Activated naive CD8-positive, alpha-beta T cell (primary cell): ENCODE results near the gene WNT2B.
A peak's percentile ranks its signal among the peaks of the same experiment; 100 is the strongest.
"Not testable (repeated sequence)": the region's sequence is repeated elsewhere in the genome, so short reads cannot be mapped to it uniquely, and the experiment has no call there.

Experiments used
- H3K27ac Mint-ChIP-seq: one replicate; pipeline ENCODE4 v1.8.0; 2021; ENCODE audit warnings: mixed read lengths
- H3K27me3 Mint-ChIP-seq: one replicate; pipeline ENCODE4 v1.8.0; 2021; ENCODE audit warnings: mixed read lengths
- H3K36me3 Mint-ChIP-seq: one replicate; pipeline ENCODE4 v1.8.0; 2021; ENCODE audit warnings: mixed read lengths
- H3K4me1 Mint-ChIP-seq: one replicate; pipeline ENCODE4 v1.8.0; 2021; ENCODE audit warnings: low read depth, mixed read lengths
- H3K4me3 Mint-ChIP-seq: one replicate; pipeline ENCODE4 v1.8.0; 2021; ENCODE audit warnings: mild to moderate bottlenecking, mixed read lengths
- H3K9me3 Mint-ChIP-seq: one replicate; pipeline ENCODE4 v1.8.0; 2021; ENCODE audit warnings: low read depth, mixed read lengths

Gene WNT2B

DNA sequence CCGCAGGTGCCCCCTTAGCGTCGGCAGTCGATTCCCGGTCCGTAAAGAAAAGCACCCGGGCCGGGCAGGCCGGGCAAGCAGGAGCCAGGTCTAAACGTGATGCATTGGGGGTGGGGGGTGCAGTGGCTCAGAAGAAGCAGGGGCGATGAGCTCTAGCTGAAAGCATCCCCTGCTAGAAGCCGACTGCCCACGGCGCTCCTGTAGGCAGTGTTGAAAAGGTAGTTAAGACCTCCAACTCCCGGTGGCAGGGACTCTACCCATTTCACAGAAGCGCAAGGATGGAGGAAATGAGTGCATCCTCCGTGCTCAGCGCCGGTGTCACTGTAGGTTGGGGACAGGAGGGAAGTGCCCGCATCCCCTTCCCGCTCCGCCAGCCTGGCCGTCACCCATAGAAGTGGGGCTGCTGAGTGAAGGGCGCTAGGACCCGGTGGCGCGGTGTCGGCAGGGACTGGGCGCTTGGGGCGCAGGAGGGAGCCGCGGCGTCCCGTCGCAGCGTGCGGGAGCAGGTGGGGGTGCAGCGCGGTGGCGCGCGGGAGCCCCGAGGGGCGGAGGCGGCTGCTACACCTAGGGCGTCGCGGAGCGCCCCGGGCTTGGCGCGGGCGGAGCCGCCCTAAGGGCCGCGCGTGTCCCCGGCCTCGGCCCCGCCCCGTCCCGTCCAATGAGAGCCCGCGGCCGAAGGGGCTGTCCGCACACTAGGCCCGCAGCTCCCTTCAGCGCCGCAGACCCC, at the start of gene WNT2B:
Gene WNT2B (plus strand): TSS at position 688 of the 727 bp plus-strand sequence. CDS start 298 bp downstream, outside the sequence.
- no peaks in the 10 kb centered on the region for H3K36me3 Mint-ChIP-seq
- H3K4me1 Mint-ChIP-seq, result peaks cover 9% of the 10 kb centered on the region
- H3K4me3 Mint-ChIP-seq, result peak within 1 kb of the TSS; percentile 81
- H3K27ac Mint-ChIP-seq, result no peak within 1 kb of the TSS
- H3K9me3 Mint-ChIP-seq, result no peaks in the 10 kb centered on the region
- H3K27me3 Mint-ChIP-seq, result peaks cover 13% of the 10 kb centered on the region

DNA sequence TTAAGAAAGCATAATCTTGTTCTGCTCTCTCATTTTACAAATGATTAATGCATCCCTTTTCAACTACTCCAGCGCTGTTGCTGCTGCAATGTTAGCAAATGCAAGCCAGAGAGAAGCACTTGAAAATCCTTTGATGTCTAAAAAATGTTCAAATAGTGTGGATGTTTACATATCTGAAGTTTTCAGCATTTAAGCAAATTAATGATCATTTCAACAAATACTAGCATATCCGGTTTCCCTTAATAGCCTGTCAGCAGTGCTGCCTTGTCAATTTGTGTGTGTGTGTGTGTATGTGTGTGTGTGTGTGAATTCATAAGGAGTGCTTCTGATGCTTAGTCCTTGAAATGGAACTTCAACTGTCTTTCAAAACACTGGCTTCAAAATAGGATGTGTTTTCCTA, 48.1 kb upstream of the WNT2B start:
- H3K4me3 Mint-ChIP-seq, result no peak overlapping the region
- peaks cover under 1% of the 10 kb centered on the region for H3K4me1 Mint-ChIP-seq
- H3K36me3 Mint-ChIP-seq, result no peaks in the 10 kb centered on the region
- H3K27me3 Mint-ChIP-seq, result peaks cover under 1% of the 10 kb centered on the region
- no peak overlapping the region for H3K27ac Mint-ChIP-seq
- no peaks in the 10 kb centered on the region for H3K9me3 Mint-ChIP-seq

- Mint-ChIP-seq H3K27me3 (no peaks in the 10 kb centered on the region), H3K36me3 (no peaks in the 10 kb centered on the region), H3K4me3 (no peak overlapping the region), H3K4me1 (peaks cover 8% of the 10 kb centered on the region), H3K9me3 (no peaks in the 10 kb centered on the region), H3K27ac (no peak overlapping the region)
Measured at GRCh38 chr1:112461200-112461871, 47.4 kb upstream of the WNT2B start.

DNA sequence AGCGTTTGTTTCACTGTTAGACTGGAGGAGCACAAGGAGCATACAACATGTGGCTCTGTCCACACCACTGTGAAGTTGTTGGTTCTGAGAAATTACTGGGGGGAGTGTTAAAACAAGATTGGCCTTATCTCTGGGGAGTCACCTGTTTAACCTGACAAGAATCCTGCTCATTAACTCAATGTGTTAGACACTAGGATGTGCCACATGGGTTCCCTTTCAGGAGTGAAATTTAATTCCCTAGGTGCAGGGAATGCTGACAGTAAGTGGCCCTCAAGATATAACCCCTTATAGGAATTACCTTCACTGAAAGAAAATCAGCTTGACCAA, 45.8 kb upstream of the WNT2B start:
- no peak overlapping the region for H3K4me3 Mint-ChIP-seq
- no peaks in the 10 kb centered on the region for H3K9me3 Mint-ChIP-seq

DNA sequence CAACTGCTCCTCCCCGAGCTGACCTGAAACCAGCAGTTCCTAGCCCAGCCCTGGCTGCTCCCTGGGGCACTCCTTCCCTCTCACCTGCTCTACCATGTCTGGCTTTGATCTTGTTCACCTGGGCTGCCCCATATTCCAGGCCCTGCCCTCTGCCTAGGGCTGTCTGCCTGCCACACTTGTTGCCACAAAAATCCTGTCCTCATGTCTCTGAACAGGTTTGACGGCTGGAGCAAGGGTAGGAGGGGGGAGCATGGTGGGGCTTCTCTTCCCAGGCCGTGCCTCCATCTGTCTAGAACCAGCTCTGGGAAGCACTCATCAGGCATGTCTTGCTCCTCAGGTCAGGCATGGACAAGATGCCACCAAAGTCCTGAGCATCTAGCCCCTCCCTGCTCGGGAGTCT, 44.3 kb upstream of the WNT2B start:
- Mint-ChIP-seq H3K27ac (no peak overlapping the region), H3K9me3 (no peaks in the 10 kb centered on the region), H3K4me3 (no peak overlapping the region), H3K4me1 (peaks cover 9% of the 10 kb centered on the region), H3K27me3 (no peaks in the 10 kb centered on the region), H3K36me3 (no peaks in the 10 kb centered on the region)

More for the DNA sequence above, 45.8 kb upstream of the WNT2B start:
- no peaks in the 10 kb centered on the region for H3K36me3 Mint-ChIP-seq
- H3K27ac Mint-ChIP-seq, result no peak overlapping the region
- peaks cover 9% of the 10 kb centered on the region for H3K4me1 Mint-ChIP-seq
- no peaks in the 10 kb centered on the region for H3K27me3 Mint-ChIP-seq

GRCh38 chr1:112465122-112465521, 43.6 kb upstream of the WNT2B start:
- Mint-ChIP-seq H3K27ac (no peak overlapping the region), H3K4me1 (peaks cover 9% of the 10 kb centered on the region), H3K4me3 (no peak overlapping the region), H3K27me3 (peaks cover 2% of the 10 kb centered on the region), H3K9me3 (no peaks in the 10 kb centered on the region), H3K36me3 (no peaks in the 10 kb centered on the region)

- Mint-ChIP-seq H3K4me3 (peak overlapping the region; percentile 85), H3K4me1 (peaks cover 9% of the 10 kb centered on the region), H3K9me3 (no peaks in the 10 kb centered on the region), H3K27ac (peak overlapping the region; percentile 18), H3K27me3 (peaks cover 2% of the 10 kb centered on the region), H3K36me3 (no peaks in the 10 kb centered on the region)
Measured at GRCh38 chr1:112466078-112466660, 42.6 kb upstream of the WNT2B start.

GRCh38 chr1:112470324-112470723, 38.4 kb upstream of the WNT2B start:
- H3K9me3 Mint-ChIP-seq, result not testable (repeated sequence)
- H3K27me3 Mint-ChIP-seq, result peaks cover 19% of the 10 kb centered on the region

GRCh38 chr1:112470966-112471365, 37.8 kb upstream of the WNT2B start:
- Mint-ChIP-seq H3K27me3 (peaks cover 21% of the 10 kb centered on the region), H3K4me3 (no peak overlapping the region), H3K36me3 (peaks cover 2% of the 10 kb centered on the region), H3K9me3 (peaks cover 6% of the 10 kb centered on the region), H3K27ac (no peak overlapping the region), H3K4me1 (peaks cover 5% of the 10 kb centered on the region)

More at GRCh38 chr1:112470324-112470723, 38.4 kb upstream of the WNT2B start:
- H3K4me3 Mint-ChIP-seq, H3K4me1 Mint-ChIP-seq, H3K36me3 Mint-ChIP-seq, H3K27ac Mint-ChIP-seq: not testable (repeated sequence)

DNA sequence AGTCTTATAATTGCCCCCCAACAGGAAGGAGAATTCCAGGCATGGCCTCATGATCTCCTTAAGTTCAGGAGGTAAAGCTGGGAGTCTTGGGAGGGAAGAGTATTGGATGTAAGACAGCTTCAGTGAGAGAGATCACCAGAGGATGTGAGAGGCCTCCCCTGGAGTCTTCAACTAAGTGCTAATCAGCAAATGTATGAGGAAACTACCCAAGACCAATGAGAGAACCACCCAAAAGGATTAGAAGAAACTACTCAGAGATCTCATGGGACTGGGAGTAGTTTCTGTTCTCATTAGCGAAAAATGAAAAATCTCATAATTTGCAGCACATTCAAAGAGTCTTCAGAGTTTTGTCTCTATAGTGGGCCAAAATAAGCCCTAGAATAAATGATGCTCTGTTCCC, 36.6 kb upstream of the WNT2B start:
- Mint-ChIP-seq H3K9me3 (peaks cover 14% of the 10 kb centered on the region), H3K27me3 (peaks cover 23% of the 10 kb centered on the region), H3K4me1 (no peaks in the 10 kb centered on the region), H3K4me3 (no peak overlapping the region), H3K27ac (no peak overlapping the region), H3K36me3 (peaks cover 2% of the 10 kb centered on the region)

- Mint-ChIP-seq H3K27me3 (peaks cover 24% of the 10 kb centered on the region), H3K36me3 (peaks cover 9% of the 10 kb centered on the region), H3K4me1 (no peaks in the 10 kb centered on the region), H3K4me3 (no peak overlapping the region), H3K27ac (no peak overlapping the region), H3K9me3 (peaks cover 26% of the 10 kb centered on the region)
Measured at GRCh38 chr1:112477550-112477949, 31.2 kb upstream of the WNT2B start.

DNA sequence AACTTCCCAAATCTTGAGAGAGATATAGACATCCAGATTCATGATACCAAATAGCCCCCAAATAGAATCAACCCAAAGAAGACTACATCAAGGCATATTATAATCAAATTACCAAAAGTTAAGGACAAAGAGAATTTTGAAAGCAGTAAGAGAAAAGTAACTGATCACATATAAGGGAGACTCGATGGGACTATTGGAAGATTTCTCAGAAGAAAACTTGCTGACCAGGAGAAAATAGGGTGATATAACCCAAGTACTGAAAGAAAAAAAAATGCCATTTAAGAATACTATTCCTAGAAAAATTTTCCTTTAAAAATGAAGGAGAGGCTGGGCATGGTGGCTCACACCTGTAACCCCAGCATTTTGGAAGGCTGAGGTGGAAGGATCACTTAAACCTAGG, 30.5 kb upstream of the WNT2B start:
- H3K9me3 Mint-ChIP-seq, result peaks cover 26% of the 10 kb centered on the region
- peaks cover 23% of the 10 kb centered on the region for H3K27me3 Mint-ChIP-seq
- H3K4me3 Mint-ChIP-seq, result no peak overlapping the region
- H3K27ac Mint-ChIP-seq, result no peak overlapping the region
- H3K4me1 Mint-ChIP-seq, result no peaks in the 10 kb centered on the region
- peaks cover 9% of the 10 kb centered on the region for H3K36me3 Mint-ChIP-seq

- H3K9me3 Mint-ChIP-seq, H3K4me3 Mint-ChIP-seq, H3K4me1 Mint-ChIP-seq, H3K27ac Mint-ChIP-seq, H3K36me3 Mint-ChIP-seq: not testable (repeated sequence)
- H3K27me3 Mint-ChIP-seq, result peaks cover 17% of the 10 kb centered on the region
Measured at GRCh38 chr1:112486063-112486462, 22.7 kb upstream of the WNT2B start.

- not testable (repeated sequence) for H3K4me1 Mint-ChIP-seq, H3K9me3 Mint-ChIP-seq, H3K36me3 Mint-ChIP-seq, H3K4me3 Mint-ChIP-seq, H3K27ac Mint-ChIP-seq
- peaks cover 14% of the 10 kb centered on the region for H3K27me3 Mint-ChIP-seq
Measured at GRCh38 chr1:112487686-112488085, 21.1 kb upstream of the WNT2B start.

DNA sequence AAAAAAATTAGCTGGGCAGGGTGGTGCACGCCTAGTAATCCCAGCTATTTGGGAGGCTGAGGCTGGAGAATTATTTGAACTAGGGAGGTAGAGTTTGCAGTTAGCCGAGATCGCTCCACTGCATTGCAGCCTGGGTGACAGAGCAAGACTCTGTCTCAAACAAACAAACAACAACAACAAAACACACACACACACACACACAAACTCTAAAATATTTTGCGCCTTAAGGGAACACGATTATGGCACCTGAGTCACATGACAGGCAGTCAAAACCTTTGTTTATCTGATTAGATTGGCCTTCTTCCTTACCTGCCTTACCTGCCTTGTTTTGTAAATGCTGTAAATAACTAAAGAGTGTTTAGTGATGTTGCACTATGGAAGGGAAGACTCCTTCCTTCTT, 20.6 kb upstream of the WNT2B start:
- Mint-ChIP-seq H3K27me3 (peaks cover 14% of the 10 kb centered on the region), H3K36me3 (no peaks in the 10 kb centered on the region), H3K9me3 (no peaks in the 10 kb centered on the region), H3K4me1 (no peaks in the 10 kb centered on the region), H3K4me3 (no peak overlapping the region), H3K27ac (no peak overlapping the region)
